RPMI7951 (cell line): ENCODE data around the gene CCDC92B. TPM values are rescaled to one million over a fixed set of nuclear protein-coding genes. Genes with fewer than 3 reads are reported as not detected.
"Not testable (repeated sequence)": the region's sequence is repeated elsewhere in the genome, so short reads cannot be mapped to it uniquely, and the experiment has no call there.

Experiments
- DNase-seq: peaks from one replicate; pipeline ENCODE4 v3.0.0-alpha.2; 2012; ENCODE audit warnings: low read depth
- total RNA-seq: library from RNA; depleted of rRNA; stranded (reverse); fragments of >200 nt; shearing (Covaris generic); gene quantifications from 2 replicates; pipeline ENCODE4 v1.2.3, GENCODE V29; 2014; rRNA removed

CCDC92B gene
- total RNA-seq = not detected in 2 replicates

- DNase-seq = no peak
These were observed at the start of gene CCDC92B for GRCh38 chr17:2749058-2749783. Gene CCDC92B (minus strand): TSS chr17:2749652. CDS start chr17:2735145, 14,507 bp downstream.

DNA sequence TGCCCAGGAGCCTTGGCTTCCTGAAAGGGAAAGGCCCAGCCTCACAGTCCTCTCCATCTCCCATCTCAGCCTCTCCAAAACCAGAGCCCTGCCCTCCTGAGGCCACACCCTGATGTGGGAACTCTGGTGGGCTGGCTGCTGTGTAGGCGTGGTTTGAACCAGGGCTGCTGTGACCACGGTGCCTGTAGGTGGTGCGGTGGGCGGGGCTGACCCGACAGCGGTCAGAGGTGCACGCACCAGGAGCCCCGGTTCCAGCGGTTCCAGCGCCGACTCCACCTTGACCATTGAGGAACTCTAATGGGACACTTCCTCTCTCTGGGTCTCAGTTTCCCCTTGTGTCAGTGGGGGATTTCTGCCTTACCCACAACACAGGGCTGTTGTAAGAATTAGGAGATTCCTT is 49.2 kb upstream of the CCDC92B start:
- no peak for DNase-seq

DNA sequence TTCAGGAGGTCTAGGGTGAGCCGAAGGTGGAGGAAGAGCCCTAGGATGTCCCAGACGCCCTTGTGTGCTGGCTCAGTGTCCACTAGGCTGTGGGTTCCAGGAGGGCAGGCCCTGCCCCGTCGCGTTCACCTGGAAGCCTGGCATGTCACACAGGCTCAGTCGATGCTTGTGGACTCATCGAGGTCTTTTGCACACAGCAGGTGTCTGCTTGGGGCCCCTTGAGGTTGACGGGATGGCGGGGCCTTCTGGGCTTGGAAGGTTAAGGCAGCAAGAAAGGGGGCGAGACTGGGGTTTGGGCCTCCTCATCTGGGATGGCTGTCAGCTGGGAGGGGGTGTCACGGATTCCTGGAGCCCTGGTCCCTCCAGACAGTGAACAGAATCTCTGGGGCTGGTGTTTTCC is 48.7 kb upstream of the CCDC92B start:
- no peak for DNase-seq

- DNase-seq = no peak
These were observed 48.2 kb upstream of the CCDC92B start for GRCh38 chr17:2797637-2798036.

DNA sequence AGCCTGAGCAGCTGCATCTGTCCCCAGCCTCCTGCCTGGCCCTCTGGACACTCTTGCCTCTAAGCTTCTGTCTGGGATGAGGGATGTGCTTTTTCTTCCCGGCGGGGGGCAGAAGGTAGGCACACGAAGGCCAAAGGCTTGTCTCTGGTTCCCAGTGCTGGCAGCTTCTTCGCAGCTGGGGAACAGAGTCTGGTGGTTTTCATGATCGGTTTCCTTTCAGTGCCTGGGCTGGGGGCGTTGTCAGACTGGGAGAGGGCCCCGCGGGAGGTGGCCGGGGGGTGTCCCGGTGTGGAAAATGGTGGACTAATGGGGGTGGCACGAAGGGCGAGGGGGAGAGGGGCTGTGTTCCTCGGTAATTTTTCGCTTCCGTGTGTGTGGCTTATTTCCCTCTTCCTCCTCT is 47.8 kb upstream of the CCDC92B start:
- no peak for DNase-seq

GRCh38 chr17:2796164-2797125 is 47.0 kb upstream of the CCDC92B start, which contains the start of gene RAP1GAP2:
Gene RAP1GAP2 (plus strand): TSS chr17:2796438. CDS start chr17:2796528, 90 bp downstream.
- peak; percentile 24 for DNase-seq

- DNase-seq = no peak
These were observed 46.1 kb upstream of the CCDC92B start for GRCh38 chr17:2795441-2796163.

DNA sequence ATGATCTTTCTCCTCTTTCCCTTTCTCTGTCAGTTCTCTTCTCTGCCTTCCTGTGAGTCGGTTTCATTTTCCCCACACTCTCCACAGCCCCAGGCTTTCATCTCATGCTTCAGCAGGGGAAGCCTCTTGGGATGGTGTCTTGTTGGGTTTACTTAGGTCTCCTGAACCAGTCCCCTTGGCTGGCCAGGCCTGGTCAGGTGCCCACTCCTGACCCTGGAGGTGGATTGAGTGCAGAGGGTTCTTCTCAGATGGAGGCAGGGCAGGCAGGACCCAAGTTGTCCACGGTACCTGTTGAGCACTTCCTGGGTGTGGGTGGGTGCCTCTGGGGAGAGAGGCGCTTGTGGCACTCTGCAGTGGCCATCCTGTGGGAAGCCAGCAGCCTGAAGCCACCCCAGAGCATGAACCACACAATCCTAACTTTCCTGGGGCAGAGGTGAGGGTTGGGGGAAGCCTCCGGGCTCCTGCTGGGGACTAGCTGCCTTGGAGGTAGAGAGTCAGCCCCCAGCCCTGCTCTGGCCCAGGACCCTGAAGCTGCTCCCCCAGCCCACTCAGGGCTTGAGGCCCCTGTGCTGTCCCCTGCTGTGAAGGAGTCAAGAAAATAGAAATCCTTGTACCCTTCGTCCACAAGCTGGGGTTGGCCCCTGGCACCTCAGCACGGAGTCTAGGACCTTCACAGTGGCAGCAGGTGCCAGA is 44.8 kb upstream of the CCDC92B start:
- no peak for DNase-seq

- no peak for DNase-seq
These were observed 43.1 kb upstream of the CCDC92B start for GRCh38 chr17:2792366-2793169.

DNA sequence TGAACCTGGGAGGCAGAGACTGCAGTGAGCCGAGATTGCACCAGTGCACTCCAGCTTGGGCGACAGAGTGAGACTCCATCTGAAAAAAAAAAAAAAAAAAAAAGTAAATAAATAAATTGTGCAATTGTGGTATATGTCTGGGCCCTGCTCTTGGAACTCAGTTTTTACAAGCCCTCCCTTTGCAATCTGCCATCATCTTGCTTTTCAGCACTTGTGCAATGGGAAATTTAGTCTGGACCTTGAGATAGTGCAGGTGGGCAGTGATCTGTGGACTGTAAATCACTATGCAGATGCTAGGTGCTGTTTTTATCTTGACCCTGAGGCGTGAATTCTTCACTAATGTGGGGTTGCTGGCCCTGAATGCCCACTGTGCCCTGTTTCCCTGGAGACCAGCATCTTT is 40.2 kb upstream of the CCDC92B start:
- DNase-seq = no peak

GRCh38 chr17:2786176-2786881 is 36.9 kb upstream of the CCDC92B start:
- DNase-seq = peak; percentile 70

- DNase-seq = not testable (repeated sequence)
These were observed 35.9 kb upstream of the CCDC92B start for GRCh38 chr17:2785376-2785775.

GRCh38 chr17:2784864-2785263 is 35.4 kb upstream of the CCDC92B start:
- DNase-seq = no peak

- no peak for DNase-seq
These were observed 34.0 kb upstream of the CCDC92B start for GRCh38 chr17:2783310-2784030.

DNA sequence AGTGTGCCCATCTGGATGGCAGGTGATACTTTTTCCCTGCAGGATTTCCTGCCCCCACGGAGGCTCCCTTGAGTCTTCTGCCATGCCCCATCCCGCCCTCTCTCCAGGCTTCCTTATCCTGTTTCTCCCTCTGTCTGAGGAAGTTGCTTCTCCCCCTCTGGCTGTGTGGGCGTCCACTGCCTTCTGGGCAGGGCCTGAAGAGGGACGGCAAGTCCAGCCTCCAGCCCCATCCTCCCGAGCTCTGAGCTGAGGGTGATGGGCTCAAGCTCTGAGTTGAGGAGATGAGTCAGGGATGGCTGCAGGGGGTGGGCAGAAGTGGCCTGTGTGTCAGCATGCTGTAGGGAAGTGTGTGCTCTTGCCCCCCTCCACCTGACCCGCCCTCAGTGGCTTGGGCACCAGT is 32.6 kb upstream of the CCDC92B start:
- DNase-seq = peak; percentile 47

GRCh38 chr17:2781598-2781997 is 32.1 kb upstream of the CCDC92B start:
- not testable (repeated sequence) for DNase-seq

DNA sequence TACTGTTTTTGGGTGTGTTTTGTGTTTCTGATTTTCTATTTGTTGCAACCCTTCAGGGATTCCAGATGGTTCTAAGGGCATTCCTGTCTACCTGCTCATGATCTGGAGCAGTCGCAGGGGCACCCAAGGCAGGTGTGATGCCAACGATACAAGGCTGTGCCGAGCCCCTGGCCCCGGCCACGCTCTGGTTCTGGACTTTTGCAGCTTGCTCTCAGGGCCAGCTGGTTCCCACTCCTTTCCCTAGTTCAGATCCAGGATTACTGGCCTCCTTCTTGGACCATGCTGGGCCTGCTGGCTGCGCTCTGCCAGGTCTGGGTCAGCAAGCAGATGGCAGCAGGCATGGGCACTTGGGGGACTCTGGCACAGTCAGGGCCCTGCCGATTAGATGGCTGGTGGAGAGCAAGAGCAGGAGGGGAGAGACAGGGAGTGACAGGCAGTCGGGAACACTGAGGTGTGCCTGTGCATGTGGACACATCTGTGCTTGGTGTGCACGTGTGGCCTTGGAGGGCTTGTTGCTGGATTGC is 31.5 kb upstream of the CCDC92B start:
- no peak for DNase-seq

GRCh38 chr17:2780256-2780655 is 30.8 kb upstream of the CCDC92B start:
- no peak for DNase-seq

GRCh38 chr17:2779545-2779944 is 30.1 kb upstream of the CCDC92B start:
- no peak for DNase-seq
